GM12878 (cell line): ENCODE measurements around the gene OSBPL5.

Source experiments
- CEBPB ChIP-seq, 2 experiments: fragments of 150-350 bp in 1 of 2; IDR thresholded peaks; 2 replicates each; pipeline ENCODE4 v1.6.1; 2012 to 2014; ENCODE audit warnings: low read depth in 2 of 2, low read length in 2 of 2, borderline replicate concordance in 1 of 2, inconsistent platforms in 1 of 2
- NFIC ChIP-seq: IDR thresholded peaks from 2 replicates; pipeline ENCODE4 v1.6.1; 2012; ENCODE audit warnings: low read depth, mild to moderate bottlenecking, inconsistent platforms, low read length, moderate library complexity
- TAF1 ChIP-seq: IDR thresholded peaks from 2 replicates; pipeline ENCODE4 v1.6.1; 2011; ENCODE audit warnings: mild to moderate bottlenecking, low read depth, low read length, borderline replicate concordance
- ZNF24 ChIP-seq: fragments of 450-650 bp; IDR thresholded peaks from 2 replicates; pipeline ENCODE4 v1.6.1; 2017; ENCODE audit warnings: antibody characterized with exemption, mild to moderate bottlenecking
- ZNF274 ChIP-seq: IDR thresholded peaks from one replicate; pipeline ENCODE4 v1.8.0; 2011; ENCODE audit not compliant: insufficient read length, insufficient read depth
- TF ChIP-seq, protein P1 (sequence below), 3 experiments: IDR thresholded peaks in 2 of 3; conservative IDR thresholded peaks in 1 of 3; 2 replicates each; pipeline ENCODE4 v1.5.1; 2011; ENCODE audit warnings: low read depth in 3 of 3, low read length in 3 of 3, mild to moderate bottlenecking in 3 of 3, control low read depth in 2 of 3, moderate library complexity in 2 of 3, inconsistent platforms in 1 of 3, mixed read lengths in 1 of 3; ENCODE audit not compliant: control insufficient read depth in 2 of 3, insufficient read depth in 1 of 3; ENCODE audit errors: extremely low read depth in 1 of 3
- TF ChIP-seq, protein P2 (sequence below): IDR thresholded peaks from 2 replicates; pipeline ENCODE4 v1.6.1; 2011; ENCODE audit warnings: borderline replicate concordance, low read depth, mild to moderate bottlenecking, moderate library complexity, low read length; ENCODE audit not compliant: insufficient read depth, poor library complexity, severe bottlenecking
- TF ChIP-seq, protein P3 (sequence below): IDR thresholded peaks from 2 replicates; pipeline ENCODE4 v1.6.1; 2011; ENCODE audit warnings: mild to moderate bottlenecking, low read depth, low read length, moderate library complexity; ENCODE audit not compliant: insufficient replicate concordance

DNA sequence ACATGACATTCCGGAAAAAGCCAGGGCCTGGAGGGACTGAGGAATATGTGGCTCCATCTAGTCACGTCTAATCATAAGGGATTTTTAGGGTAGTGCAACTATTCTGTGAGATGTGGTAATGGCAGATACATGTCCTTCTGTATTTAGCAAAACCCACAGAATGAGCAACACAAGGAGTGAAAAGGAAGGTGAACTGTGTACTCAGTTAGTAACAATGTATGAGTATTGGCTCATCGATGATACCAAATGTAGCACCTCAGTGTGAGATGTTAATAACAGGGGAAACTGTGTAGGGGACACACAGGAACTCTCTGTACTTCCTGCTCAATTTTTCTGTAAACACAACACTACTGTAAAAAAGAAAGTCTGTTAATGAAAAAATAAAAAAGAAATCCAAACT lies 65.9 kb downstream of the OSBPL5 start:
- TF ChIP-seq, protein P1, sequence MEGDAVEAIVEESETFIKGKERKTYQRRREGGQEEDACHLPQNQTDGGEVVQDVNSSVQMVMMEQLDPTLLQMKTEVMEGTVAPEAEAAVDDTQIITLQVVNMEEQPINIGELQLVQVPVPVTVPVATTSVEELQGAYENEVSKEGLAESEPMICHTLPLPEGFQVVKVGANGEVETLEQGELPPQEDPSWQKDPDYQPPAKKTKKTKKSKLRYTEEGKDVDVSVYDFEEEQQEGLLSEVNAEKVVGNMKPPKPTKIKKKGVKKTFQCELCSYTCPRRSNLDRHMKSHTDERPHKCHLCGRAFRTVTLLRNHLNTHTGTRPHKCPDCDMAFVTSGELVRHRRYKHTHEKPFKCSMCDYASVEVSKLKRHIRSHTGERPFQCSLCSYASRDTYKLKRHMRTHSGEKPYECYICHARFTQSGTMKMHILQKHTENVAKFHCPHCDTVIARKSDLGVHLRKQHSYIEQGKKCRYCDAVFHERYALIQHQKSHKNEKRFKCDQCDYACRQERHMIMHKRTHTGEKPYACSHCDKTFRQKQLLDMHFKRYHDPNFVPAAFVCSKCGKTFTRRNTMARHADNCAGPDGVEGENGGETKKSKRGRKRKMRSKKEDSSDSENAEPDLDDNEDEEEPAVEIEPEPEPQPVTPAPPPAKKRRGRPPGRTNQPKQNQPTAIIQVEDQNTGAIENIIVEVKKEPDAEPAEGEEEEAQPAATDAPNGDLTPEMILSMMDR (IDR thresholded peaks at IDR 0.05 in 2 of 3, conservative IDR thresholded peaks at IDR 0.05 in 1 of 3; ENCODE audit: control insufficient read depth in 2 of 3, extremely low read depth in 1 of 3, insufficient read depth in 1 of 3, low read depth in 3 of 3, low read length in 3 of 3), result no peak
- TF ChIP-seq, protein P2, sequence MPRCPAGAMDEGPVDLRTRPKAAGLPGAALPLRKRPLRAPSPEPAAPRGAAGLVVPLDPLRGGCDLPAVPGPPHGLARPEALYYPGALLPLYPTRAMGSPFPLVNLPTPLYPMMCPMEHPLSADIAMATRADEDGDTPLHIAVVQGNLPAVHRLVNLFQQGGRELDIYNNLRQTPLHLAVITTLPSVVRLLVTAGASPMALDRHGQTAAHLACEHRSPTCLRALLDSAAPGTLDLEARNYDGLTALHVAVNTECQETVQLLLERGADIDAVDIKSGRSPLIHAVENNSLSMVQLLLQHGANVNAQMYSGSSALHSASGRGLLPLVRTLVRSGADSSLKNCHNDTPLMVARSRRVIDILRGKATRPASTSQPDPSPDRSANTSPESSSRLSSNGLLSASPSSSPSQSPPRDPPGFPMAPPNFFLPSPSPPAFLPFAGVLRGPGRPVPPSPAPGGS, result no peak
- TF ChIP-seq CEBPB (IDR thresholded peaks at IDR 0.05; ENCODE audit: borderline replicate concordance in 1 of 2, low read depth in 2 of 2, low read length in 2 of 2) (no peak), TAF1 (no peak), ZNF24 (no peak), ZNF274 (no peak), NFIC (no peak)
- TF ChIP-seq, protein P3, sequence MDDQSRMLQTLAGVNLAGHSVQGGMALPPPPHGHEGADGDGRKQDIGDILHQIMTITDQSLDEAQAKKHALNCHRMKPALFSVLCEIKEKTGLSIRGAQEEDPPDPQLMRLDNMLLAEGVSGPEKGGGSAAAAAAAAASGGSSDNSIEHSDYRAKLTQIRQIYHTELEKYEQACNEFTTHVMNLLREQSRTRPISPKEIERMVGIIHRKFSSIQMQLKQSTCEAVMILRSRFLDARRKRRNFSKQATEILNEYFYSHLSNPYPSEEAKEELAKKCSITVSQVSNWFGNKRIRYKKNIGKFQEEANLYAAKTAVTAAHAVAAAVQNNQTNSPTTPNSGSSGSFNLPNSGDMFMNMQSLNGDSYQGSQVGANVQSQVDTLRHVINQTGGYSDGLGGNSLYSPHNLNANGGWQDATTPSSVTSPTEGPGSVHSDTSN, result no peak
